ENCODE measurements around the gene ZMAT5.

The ZMAT5 gene

DNA sequence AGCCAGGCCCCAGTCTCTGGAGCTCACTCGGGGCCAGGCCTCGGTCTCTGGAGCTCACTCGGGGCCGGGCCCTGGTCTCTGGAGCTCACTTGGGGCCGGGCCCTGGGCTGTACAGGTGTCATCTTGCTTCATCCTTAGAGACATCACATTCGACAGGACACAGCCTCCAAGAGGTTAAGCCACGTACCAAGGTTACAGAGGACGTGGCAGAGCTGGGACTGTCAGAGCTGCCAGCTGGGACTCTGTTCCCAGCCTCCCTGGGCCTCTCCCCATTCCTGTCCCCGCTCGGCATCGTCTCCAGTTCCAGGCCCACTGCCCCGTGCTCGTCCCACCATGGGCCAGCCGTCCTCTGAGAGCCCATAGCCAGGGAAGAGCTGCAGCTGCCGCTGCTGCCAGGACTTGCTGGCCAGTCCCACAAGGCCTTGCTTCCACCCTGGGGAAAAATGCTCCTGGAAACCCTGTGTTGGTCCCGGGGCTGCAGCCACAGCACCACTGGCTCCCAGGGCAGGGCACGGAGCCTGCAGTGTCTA, 27.4 kb downstream of the ZMAT5 start:
- DNase-seq (ENCODE audit: low read depth), result no peak
- TF ChIP-seq, protein P1, sequence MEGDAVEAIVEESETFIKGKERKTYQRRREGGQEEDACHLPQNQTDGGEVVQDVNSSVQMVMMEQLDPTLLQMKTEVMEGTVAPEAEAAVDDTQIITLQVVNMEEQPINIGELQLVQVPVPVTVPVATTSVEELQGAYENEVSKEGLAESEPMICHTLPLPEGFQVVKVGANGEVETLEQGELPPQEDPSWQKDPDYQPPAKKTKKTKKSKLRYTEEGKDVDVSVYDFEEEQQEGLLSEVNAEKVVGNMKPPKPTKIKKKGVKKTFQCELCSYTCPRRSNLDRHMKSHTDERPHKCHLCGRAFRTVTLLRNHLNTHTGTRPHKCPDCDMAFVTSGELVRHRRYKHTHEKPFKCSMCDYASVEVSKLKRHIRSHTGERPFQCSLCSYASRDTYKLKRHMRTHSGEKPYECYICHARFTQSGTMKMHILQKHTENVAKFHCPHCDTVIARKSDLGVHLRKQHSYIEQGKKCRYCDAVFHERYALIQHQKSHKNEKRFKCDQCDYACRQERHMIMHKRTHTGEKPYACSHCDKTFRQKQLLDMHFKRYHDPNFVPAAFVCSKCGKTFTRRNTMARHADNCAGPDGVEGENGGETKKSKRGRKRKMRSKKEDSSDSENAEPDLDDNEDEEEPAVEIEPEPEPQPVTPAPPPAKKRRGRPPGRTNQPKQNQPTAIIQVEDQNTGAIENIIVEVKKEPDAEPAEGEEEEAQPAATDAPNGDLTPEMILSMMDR (IDR thresholded peaks at IDR 0.05; ENCODE audit: insufficient read depth, low read depth, low read length, missing control alignments), result no peak
- H3K4me3 ChIP-seq (ENCODE audit: low read depth, low read length), result no peak overlapping the region

DNA sequence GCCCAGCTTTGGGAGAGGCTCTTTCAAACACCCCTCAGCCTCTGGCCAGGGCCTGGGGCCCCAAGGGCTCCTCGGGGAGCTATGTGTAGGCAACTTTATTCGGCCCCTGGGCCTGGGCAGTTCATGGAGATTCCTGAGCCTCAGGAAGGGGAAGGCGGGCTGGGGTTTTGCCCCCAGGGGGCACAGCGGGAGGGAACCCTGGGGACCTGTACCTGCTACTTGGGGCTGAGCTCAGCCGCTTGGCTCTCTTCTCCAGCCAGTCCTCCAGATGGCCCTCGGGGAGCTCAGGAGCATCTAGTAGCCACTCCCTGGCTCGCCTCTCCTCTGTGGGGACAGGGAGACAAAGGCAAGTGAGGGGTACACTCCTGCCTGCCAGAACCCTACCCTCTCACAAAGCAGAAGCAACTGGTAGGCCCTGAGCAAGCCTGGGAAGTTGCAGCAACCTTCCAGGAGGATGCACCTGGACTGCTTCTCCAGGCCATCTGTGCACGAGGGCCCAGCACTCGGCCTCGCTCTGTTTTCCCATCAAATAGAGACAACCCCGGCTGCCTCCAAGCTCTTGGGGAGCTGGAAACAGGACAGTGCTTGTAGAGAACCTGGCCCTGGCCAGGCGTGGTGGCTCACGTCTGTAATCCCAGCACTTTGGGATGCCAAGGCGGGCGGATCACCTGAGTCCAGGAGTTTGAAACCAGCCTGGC, 28.5 kb downstream of the ZMAT5 start:
- no peak overlapping the region for H3K4me3 ChIP-seq (ENCODE audit: low read depth, low read length)
- no peak for DNase-seq (ENCODE audit: low read depth)
- TF ChIP-seq, protein P1 (IDR thresholded peaks at IDR 0.05; ENCODE audit: insufficient read depth, low read depth, low read length, missing control alignments), result no peak

DNA sequence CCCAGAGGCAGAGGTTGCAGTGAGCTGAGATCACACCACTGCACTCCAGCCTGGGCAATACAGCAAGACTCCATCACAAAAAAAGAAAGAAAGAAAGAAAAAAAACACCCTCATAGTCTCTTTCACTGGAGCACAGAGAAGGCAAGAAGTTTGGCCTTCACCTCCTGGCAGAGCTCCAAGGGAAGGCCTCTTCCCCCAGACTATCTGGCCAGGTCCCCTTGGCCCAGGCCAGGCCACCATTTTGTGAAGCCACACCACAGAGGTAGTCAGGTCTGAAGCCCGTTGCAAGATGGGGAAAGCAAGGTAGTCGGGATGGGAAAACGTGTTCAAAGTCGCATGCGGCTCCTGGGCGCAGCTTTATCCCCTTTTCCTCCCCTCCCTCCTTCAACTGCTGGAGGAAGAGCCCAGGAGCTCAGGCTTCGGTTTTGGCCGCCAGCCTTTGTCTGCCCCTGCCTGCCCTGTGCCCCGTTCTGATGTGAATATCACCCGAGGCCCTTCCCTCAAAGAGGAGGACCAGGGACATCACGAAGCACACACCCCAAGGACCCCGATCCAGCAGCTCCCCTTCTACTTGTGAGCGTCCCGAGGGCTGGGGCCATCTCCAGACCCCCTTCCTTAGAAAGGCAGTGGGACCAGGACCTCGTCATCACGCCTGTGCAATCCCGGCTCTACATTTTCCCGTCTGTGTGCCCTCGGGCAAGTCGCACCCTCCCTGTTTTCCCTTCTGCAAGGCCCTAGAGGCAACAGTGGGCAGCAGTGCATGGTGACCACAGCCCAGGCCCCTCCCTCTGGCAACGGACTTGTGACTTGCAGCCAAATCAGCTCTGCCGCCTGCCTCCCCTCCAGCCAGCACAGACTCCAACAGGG, 29.3 kb downstream of the ZMAT5 start:
- no peak overlapping the region for H3K4me3 ChIP-seq (ENCODE audit: low read depth, low read length)
- no peak for DNase-seq (ENCODE audit: low read depth)
- TF ChIP-seq, protein P1 (IDR thresholded peaks at IDR 0.05; ENCODE audit: insufficient read depth, low read depth, low read length, missing control alignments), result no peak

DNA sequence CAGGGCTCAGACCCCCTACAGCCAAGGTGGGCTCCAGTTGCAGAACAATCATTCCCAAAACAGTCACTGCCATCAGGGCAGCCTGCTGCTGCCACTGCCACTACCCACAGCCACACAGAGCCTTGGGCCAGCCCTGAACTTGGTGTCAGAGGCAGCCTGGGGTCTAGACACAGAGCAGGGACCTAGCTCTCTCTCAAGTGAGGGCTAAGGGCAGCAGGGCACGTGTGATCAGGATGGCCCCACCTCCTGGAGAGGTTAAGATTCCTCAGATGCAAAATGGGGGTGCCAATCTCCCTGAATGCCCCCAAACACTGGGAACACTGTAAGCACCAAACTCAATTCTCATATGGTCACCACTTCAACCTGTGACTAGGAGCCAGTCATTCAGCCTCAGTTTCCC, 31.4 kb downstream of the ZMAT5 start:
- TF ChIP-seq, protein P1 (IDR thresholded peaks at IDR 0.05; ENCODE audit: insufficient read depth, low read depth, low read length, missing control alignments), result no peak
- DNase-seq (ENCODE audit: low read depth), result no peak
- no peak overlapping the region for H3K4me3 ChIP-seq (ENCODE audit: low read depth, low read length)

DNA sequence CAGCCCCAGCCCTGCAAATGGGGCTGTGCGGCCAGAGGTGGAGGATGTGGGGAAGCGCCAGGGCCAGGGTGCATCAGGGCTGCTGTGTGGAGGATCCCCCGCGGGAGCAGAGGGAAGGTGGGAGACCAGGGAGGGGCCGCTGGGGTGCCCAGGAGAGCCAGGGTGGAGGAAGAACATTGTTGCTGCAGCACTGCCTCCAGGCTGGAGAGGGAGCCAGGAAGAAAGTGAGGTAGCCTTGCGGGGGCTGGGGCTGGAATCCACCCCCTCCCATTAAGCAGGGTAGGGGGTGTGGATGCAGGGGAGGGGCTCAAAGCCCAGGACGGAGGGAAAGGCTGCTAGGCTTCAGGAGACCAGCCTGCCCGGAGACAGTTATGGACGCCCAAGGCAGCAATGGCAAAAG, 32.0 kb downstream of the ZMAT5 start:
- DNase-seq (ENCODE audit: low read depth), result no peak
- TF ChIP-seq, protein P1 (IDR thresholded peaks at IDR 0.05; ENCODE audit: insufficient read depth, low read depth, low read length, missing control alignments), result no peak
- no peak overlapping the region for H3K4me3 ChIP-seq (ENCODE audit: low read depth, low read length)

DNA sequence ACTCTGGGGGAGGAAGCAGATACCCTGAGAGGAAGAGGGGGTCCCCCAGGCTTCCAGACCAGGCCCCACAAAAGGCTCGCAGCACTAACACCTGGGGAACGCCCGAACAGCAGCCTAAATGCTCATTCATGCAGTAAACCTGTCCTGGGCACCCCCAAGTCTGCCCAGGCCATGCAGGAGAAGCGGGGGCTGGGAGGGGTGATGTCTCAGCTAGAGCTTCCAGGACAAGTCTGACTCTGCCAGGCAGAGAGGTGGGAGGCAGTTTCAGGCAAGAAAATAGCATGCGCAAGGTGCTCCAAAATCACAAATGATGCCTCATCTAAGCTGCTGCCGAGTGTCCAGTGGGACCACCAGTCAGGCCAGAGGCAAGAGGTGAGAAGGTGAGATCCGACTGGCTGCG, 32.4 kb downstream of the ZMAT5 start:
- TF ChIP-seq, protein P1 (IDR thresholded peaks at IDR 0.05; ENCODE audit: insufficient read depth, low read depth, low read length, missing control alignments), result no peak
- no peak for DNase-seq (ENCODE audit: low read depth)
- H3K4me3 ChIP-seq (ENCODE audit: low read depth, low read length), result no peak overlapping the region
